Measurements from ENCODE around the gene LMF2. TPM values are rescaled to one million over a fixed set of nuclear protein-coding genes. Genes with fewer than 3 reads are reported as not detected.

Gene LMF2
- total and polyA plus RNA-seq, 2 of the 8 experiments (the other 6 are each of a cell fraction or from before 2014, with no cell fraction given): 34.3 to 62.9 TPM

DNA sequence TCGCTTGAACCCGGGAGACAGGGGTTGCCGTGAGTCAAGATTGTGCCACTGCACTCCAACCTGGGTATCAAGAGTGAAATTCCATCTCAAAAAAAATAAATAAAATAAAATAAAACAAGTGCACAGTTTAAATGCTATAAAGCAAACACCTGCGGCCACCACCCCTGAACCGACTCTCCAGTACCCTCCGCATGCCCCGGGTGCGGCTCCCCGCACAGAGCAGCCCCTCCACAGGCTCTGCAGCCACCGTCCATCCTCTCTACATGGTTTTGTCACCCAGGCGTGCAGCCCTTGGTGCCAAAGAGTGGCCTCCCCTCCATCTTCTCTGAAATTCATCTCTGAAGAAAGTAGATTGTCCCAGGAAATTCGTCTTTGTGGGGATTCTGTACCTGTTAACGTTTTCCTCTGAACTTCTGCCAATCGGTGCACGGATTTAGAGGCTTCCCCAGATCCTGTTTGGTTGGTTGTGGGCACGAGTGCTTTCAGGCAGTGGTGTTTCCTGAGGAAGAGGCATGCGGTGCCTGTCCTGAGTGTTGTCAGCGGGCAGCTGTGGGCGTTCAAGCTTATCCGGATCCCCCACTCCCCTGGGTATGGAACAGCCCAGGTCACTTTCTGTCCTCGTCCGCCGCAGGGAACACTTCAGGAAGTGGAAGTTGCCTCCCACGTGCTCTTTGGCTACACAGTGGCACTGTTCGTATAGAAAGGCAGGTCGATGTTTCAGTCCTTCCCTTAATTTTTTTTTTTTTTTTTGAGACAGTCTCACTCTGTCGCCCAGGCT, 16.8 kb downstream of the LMF2 start:
- ChIA-PET CTCF (ENCODE audit: partially characterized antibody) (interaction anchor here (0.6 to 2.3 kb wide), 5 partner anchors 7 to 43 kb away, joined by 3 to 11 read pairs (median 5); no protein-coding TSS in a partner anchor), POLR2A (ENCODE audit: partially characterized antibody) (interaction anchor here (0.7 to 0.8 kb wide), 2 partner anchors 12 to 13 kb away, joined by 3 read pairs; no protein-coding TSS in a partner anchor)
- Histone ChIP-seq H3K23me2 (ENCODE audit: low read depth, low read length) (no peaks in the 10 kb centered on the region), H3K9me3 (ENCODE audit: insufficient read depth in 2 of 2, low read depth in 1 of 2, low read length in 1 of 2) (no peaks in the 10 kb centered on the region), H4K91ac (replicated peaks; ENCODE audit: insufficient read length, low read length) (no peak overlapping the region), H2BK120ac (replicated peaks; ENCODE audit: low read depth, low read length) (no peak overlapping the region), H2AK5ac (ENCODE audit: low read depth, low read length) (no peak overlapping the region), H2BK20ac (ENCODE audit: low read length) (no peak overlapping the region), H3K56ac (replicated peaks; ENCODE audit: insufficient read length, low read depth, low read length) (no peak overlapping the region), H3K79me2 (ENCODE audit: control insufficient read depth in 1 of 2, insufficient read depth in 2 of 2, low read length in 2 of 2) (no peaks in the 10 kb centered on the region), H3K79me1 (ENCODE audit: low read depth, low read length) (no peaks in the 10 kb centered on the region), H3K27me3 (replicated peaks in 1 of 4; ENCODE audit: control insufficient read depth in 3 of 4, extremely low read depth in 1 of 4, insufficient read depth in 3 of 4, low read length in 3 of 4) (peaks cover 0 to 2% (median 0%) of the 10 kb centered on the region in 4 experiments; a peak in 1 of 7 replicates), H2AFZ (ENCODE audit: low read length) (no peak overlapping the region), H3K23ac (ENCODE audit: insufficient read length) (no peak overlapping the region), H3K9ac (replicated peaks in 1 of 4; ENCODE audit: extremely low read depth in 1 of 4, low read depth in 3 of 4, low read length in 3 of 4) (no peak overlapping the region), H3K4me1 (replicated peaks in 1 of 4; ENCODE audit: control insufficient read depth in 3 of 4, insufficient read depth in 4 of 4, low read length in 3 of 4) (no peaks in the 10 kb centered on the region; a peak in 1 of 7 replicates), H3K4me3 (ENCODE audit: extremely low read depth in 1 of 4, insufficient read depth in 2 of 4, low read depth in 3 of 4, low read length in 4 of 4) (no peak overlapping the region), H4K8ac (ENCODE audit: extremely low read depth, insufficient read depth, low read length) (no peak overlapping the region), H3K36me3 (ENCODE audit: control insufficient read depth in 2 of 4, insufficient read depth in 4 of 4, low read length in 3 of 4) (no peaks in the 10 kb centered on the region), H3K14ac (ENCODE audit: insufficient read length) (no peak overlapping the region), H4K20me1 (replicated peaks in 1 of 2; ENCODE audit: control insufficient read depth in 1 of 2, insufficient read depth in 2 of 2, low read length in 2 of 2) (no peaks in the 10 kb centered on the region), H3K18ac (ENCODE audit: extremely low read depth, low read length) (no peak overlapping the region), H2BK15ac (ENCODE audit: low read length) (no peak overlapping the region), H3K4ac (replicated peaks; ENCODE audit: insufficient read length, low read depth, low read length) (no peak overlapping the region), H2BK12ac (ENCODE audit: low read depth, low read length) (0 out of 2 replicates have a peak overlapping the region, but pooled peaks have one; percentile 27), H3K4me2 (ENCODE audit: insufficient read depth in 1 of 2, low read depth in 2 of 2, low read length in 2 of 2) (no peak overlapping the region), H4K5ac (ENCODE audit: insufficient read length, low read depth, low read length) (no peak overlapping the region), H2BK5ac (ENCODE audit: low read depth, low read length) (no peak overlapping the region), H3K27ac (ENCODE audit: low read depth, low read length) (no peak overlapping the region)
- DNase-seq (ENCODE audit: low read depth in 1 of 2, low spot score in 2 of 2) (no peak), FAIRE-seq (no peak)
- WGBS, 2 experiments (ENCODE audit: extremely low coverage in 1 of 2, insufficient coverage in 1 of 2, insufficient read length in 1 of 2, insufficient replicate concordance in 2 of 2, low coverage in 1 of 2, low lambda C conversion rate in 2 of 2, missing lambda C conversion rate in 1 of 2): 87% methylated on average over 26 of the region's 27 CpGs; no CpG with 5 or more reads in 1 of the 2 experiments
- TF ChIP-seq, protein P1, sequence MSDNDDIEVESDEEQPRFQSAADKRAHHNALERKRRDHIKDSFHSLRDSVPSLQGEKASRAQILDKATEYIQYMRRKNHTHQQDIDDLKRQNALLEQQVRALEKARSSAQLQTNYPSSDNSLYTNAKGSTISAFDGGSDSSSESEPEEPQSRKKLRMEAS (IDR thresholded peaks at IDR 0.05): no peak
- no peak for TF ChIP-seq JUN (IDR thresholded peaks at IDR 0.05; ENCODE audit: low read depth, low read length)
- TF ChIP-seq EZH2 (IDR thresholded peaks at IDR 0.05; ENCODE audit: low read depth, low read length, severe bottlenecking): no peak
- TF ChIP-seq EP300 (IDR thresholded peaks at IDR 0.05; ENCODE audit: borderline replicate concordance in 1 of 2, low read depth in 2 of 2, low read length in 2 of 2): no peak
- TF ChIP-seq TBP (IDR thresholded peaks at IDR 0.05; ENCODE audit: low read depth, low read length): no peak
- TF ChIP-seq NANOG (IDR thresholded peaks at IDR 0.05; ENCODE audit: insufficient read depth, low read depth, low read length, poor library complexity, severe bottlenecking): no peak
- TF ChIP-seq CHD1 (IDR thresholded peaks at IDR 0.05; ENCODE audit: low read depth, low read length): no peak
- no peak for TF ChIP-seq GTF2F1 (IDR thresholded peaks at IDR 0.05; ENCODE audit: borderline replicate concordance, low read depth, low read length)
- no peak for TF ChIP-seq RAD21 (IDR thresholded peaks at IDR 0.05 in 1 of 2, conservative IDR thresholded peaks at IDR 0.05 in 1 of 2; ENCODE audit: low read depth in 2 of 2, low read length in 2 of 2)
- TF ChIP-seq ZNF274 (IDR thresholded peaks at IDR 0.05; ENCODE audit: borderline replicate concordance, extremely low read depth, low read length): no peak
- TF ChIP-seq KDM4A (IDR thresholded peaks at IDR 0.05; ENCODE audit: low read depth, low read length, severe bottlenecking): no peak

Measured in H1 (cell line).